Muscle of back (tissue), 11 donors: Measurements from ENCODE around the gene TBL3. TPM values are rescaled to one million over a fixed set of nuclear protein-coding genes. Genes with fewer than 3 reads are reported as not detected.

ENCODE experiments used
- DNase-seq, 3 donors: peaks; one replicate each; pipeline versions ENCODE4 v3.0.0 to v3.0.0-alpha.2; 2013
- polyA plus RNA-seq, 10 donors: library from polyadenylated mRNA; unstranded; fragments of 120-200 nt; gene quantifications; one replicate each; pipeline ENCODE4 v1.2.1, GENCODE V29; 2013; ENCODE audit not compliant: insufficient read length in 10 of 10

TBL3 gene
- polyA plus RNA-seq, 10 donors: 18.7 to 35.0 (median 27.8) TPM

DNA sequence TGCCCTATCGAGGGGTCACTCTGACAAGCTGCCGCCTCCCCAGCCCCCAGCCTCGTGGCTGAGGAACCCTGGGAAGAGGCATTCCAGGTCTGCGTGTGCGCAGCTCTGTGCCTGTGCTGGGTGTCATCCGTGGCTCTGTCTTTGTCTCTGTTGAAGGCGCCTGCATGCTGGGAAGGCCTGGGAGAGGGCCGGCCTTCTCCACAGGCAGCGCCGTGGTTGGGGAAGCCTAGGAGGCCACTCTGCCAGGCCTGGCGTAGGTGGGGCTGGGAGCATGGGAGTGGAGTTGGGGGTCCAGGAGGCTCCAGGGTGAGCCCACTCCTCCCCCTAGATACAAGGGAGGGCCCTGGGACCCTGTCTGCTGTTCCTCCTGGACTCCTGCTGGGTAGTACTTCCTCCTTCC lies 58.2 kb downstream of the TBL3 start:
- DNase-seq: no peak

GRCh38 chr16:2031081-2031577 lies 59.3 kb downstream of the TBL3 start:
- no peak for DNase-seq

Other genes with a start within 250 kb of the TBL3 start
- 10 to 100 TPM; 11.2 to 33.1 (median 17.3) TPM for gene NME3, start 200.5 kb upstream of the TBL3 start, polyA plus RNA-seq
- gene EME2, start 199.2 kb upstream of the TBL3 start, polyA plus RNA-seq: 1 to 10 TPM; 3.5 to 8.5 (median 5.5) TPM
- 10 to 100 TPM; 31.4 to 56.5 (median 38.5) TPM for gene MRPS34, start 198.9 kb upstream of the TBL3 start, polyA plus RNA-seq
- 10 to 100 TPM; 15.3 to 24.8 (median 22.5) TPM for gene SPSB3, start 189.5 kb upstream of the TBL3 start, polyA plus RNA-seq
- gene NUBP2, start 189.1 kb upstream of the TBL3 start, polyA plus RNA-seq: 10 to 100 TPM; 28.6 to 49.6 (median 35.7) TPM
- gene IGFALS, start 178.3 kb upstream of the TBL3 start, polyA plus RNA-seq: under 1 TPM in 9 of 10 donors, not detected in 1; 0.21 to 0.49 (median 0.26) TPM
- 10 to 100 TPM; 28.9 to 45.3 (median 35.9) TPM for gene HAGH, start 145.2 kb upstream of the TBL3 start, polyA plus RNA-seq
- 10 to 100 TPM; 14.5 to 25.5 (median 18.7) TPM for gene FAHD1, start 144.8 kb upstream of the TBL3 start, polyA plus RNA-seq
- gene MEIOB, start 99.9 kb upstream of the TBL3 start, polyA plus RNA-seq: 1 to 10 TPM in 1 of 10 donors, under 1 TPM in 8, not detected in 1; 0.08 to 2.4 (median 0.50) TPM
- 1 to 10 TPM in 2 of 10 donors, not detected in 8; 1.6 to 4.3 TPM for gene HS3ST6, start 53.6 kb upstream of the TBL3 start, polyA plus RNA-seq
- gene MSRB1, start 28.9 kb upstream of the TBL3 start, polyA plus RNA-seq: 10 to 100 TPM; 17.6 to 40.8 (median 27.6) TPM
- gene RPL3L, start 17.4 kb upstream of the TBL3 start, polyA plus RNA-seq: 10 to 100 TPM in 9 of 10 donors, 1 to 10 TPM in 1; 9.1 to 73.5 (median 46.2) TPM
- 100 to 1,000 TPM; 111 to 148 (median 127) TPM for gene NDUFB10, start 12.5 kb upstream of the TBL3 start, polyA plus RNA-seq
- 1,000 to 10,000 TPM; 2,391 to 3,374 (median 3,214) TPM for gene RPS2, start 7.2 kb upstream of the TBL3 start, polyA plus RNA-seq
- gene RNF151, start 5.2 kb upstream of the TBL3 start, polyA plus RNA-seq: not detected
- 1 to 10 TPM in 4 of 10 donors, under 1 TPM in 6; 0.18 to 1.5 (median 0.77) TPM for gene NOXO1, start 9.4 kb downstream of the TBL3 start, polyA plus RNA-seq
- 10 to 100 TPM; 12.4 to 18.7 (median 15.5) TPM for gene GFER, start 12.1 kb downstream of the TBL3 start, polyA plus RNA-seq
- gene SYNGR3, start 17.9 kb downstream of the TBL3 start, polyA plus RNA-seq: 1 to 10 TPM in 5 of 10 donors, under 1 TPM in 5; 0.46 to 2.1 (median 0.98) TPM
- 10 to 100 TPM; 13.7 to 25.1 (median 18.8) TPM for gene ZNF598, start 37.8 kb downstream of the TBL3 start, polyA plus RNA-seq
- gene NPW, start 47.7 kb downstream of the TBL3 start, polyA plus RNA-seq: 1 to 10 TPM in 6 of 10 donors, under 1 TPM in 4; 0.59 to 4.1 (median 1.3) TPM
- gene NHERF2, start 54.8 kb downstream of the TBL3 start, polyA plus RNA-seq: 10 to 100 TPM; 28.3 to 62.6 (median 36.9) TPM
- gene NTHL1, start 75.8 kb downstream of the TBL3 start, polyA plus RNA-seq: 10 to 100 TPM in 5 of 10 donors, 1 to 10 TPM in 5; 7.4 to 16.9 (median 10.3) TPM
- gene TSC2, start 75.9 kb downstream of the TBL3 start, polyA plus RNA-seq: 100 to 1,000 TPM in 1 of 10 donors, 10 to 100 TPM in 9; 62.2 to 104 (median 75.1) TPM
- gene PKD1, start 163.8 kb downstream of the TBL3 start, polyA plus RNA-seq: 100 to 1,000 TPM in 9 of 10 donors, 10 to 100 TPM in 1; 86.8 to 161 (median 120) TPM
- gene RAB26, start 176.6 kb downstream of the TBL3 start, polyA plus RNA-seq: 1 to 10 TPM in 3 of 10 donors, under 1 TPM in 7; 0.33 to 1.7 (median 0.53) TPM
- gene TRAF7, start 183.7 kb downstream of the TBL3 start, polyA plus RNA-seq: 10 to 100 TPM; 37.8 to 52.6 (median 44.7) TPM
- gene CASKIN1, start 224.6 kb downstream of the TBL3 start, polyA plus RNA-seq: 1 to 10 TPM in 9 of 10 donors, under 1 TPM in 1; 0.94 to 2.7 (median 1.5) TPM
- 10 to 100 TPM; 24.4 to 38.7 (median 30.7) TPM for gene MLST8, start 233.4 kb downstream of the TBL3 start, polyA plus RNA-seq
- 1 to 10 TPM; 3.5 to 8.0 (median 5.4) TPM for gene BRICD5, start 238.8 kb downstream of the TBL3 start, polyA plus RNA-seq
- 10 to 100 TPM; 11.2 to 15.4 (median 13.4) TPM for gene PGP, start 242.8 kb downstream of the TBL3 start, polyA plus RNA-seq